RWPE1 (cell line): ENCODE measurements around the gene MAN1A2.
"Not testable (repeated sequence)": the region's sequence is repeated elsewhere in the genome, so short reads cannot be mapped to it uniquely, and the experiment has no call there.

Experiments used
- CTCF ChIA-PET: fragments of 350-600 bp; sonication (Branson Sonifier 250); formaldehyde crosslinking; extraction: SDS; loops from one replicate; lab custom pipeline; 2021; lab: Yijun Ruan, JAX
- POLR2A ChIA-PET: fragments of 400-600 bp; formaldehyde crosslinking; extraction: SDS; loops from one replicate; lab custom pipeline; 2020; ENCODE audit warnings: antibody characterized with exemption; ENCODE audit not compliant: low non-redundant PET; lab: Yijun Ruan, JAX
- DNase-seq: peaks from one replicate; pipeline ENCODE4 v3.0.0; 2012; ENCODE audit warnings: low spot score
- H3K27ac ChIP-seq: fragments of 450-650 bp; 2 replicates; pipeline ENCODE4 v1.5.1; 2017
- TF ChIP-seq, protein P1 (sequence below): fragments of 450-650 bp; conservative IDR thresholded peaks from 2 replicates; pipeline ENCODE4 v1.5.1; 2017; ENCODE audit warnings: low read depth, mild to moderate bottlenecking

The MAN1A2 gene

DNA sequence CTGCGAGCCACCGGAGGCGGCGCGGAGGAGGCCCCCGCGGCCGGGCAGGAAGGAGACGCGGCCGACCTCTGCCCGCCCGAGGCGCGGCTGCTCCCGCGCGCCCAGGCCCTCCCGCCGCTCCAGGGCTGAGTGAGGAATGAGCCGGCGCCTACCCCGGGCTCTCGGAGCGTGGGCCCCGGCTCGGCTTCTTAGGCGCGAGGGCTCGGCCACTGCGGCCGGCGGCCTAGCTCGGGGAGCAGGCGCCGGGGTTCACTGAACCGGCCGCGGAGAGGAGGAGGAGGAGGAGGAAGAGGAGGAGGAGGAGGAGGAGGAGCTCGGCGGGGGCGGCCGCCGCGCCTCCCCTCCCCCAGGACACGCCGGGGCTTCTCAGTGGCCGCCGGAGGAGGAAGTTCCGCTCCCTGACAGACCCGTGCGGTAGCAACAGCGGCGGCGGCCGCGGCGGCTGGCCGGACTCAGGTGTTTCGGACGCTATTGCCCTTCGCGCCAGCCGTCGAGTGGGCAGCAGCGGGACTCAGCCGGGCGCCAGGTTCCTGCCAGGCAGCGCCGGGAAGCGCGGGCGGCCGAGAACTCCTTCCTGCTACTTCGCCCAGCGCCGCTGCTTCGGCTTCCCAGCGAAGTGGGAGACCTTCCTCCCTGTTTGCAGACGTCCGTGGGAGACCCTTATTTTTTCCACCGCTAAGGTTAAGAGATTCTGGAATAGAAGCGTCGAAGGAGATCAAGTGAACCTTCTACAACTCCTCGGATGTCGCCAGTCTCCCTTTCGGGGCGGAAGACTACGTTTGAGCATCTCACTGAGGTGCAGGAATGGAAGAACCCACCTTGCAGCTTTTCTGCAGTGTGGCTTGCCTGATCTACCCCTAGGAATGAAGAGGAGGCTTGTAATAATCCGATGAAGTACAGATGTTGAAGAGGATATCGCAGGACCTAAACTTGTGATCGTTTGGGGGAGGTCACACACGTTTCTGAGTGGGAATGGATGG lies at the start of gene MAN1A2:
Gene MAN1A2 (plus strand): TSS at position 404 of the 980 bp plus-strand sequence. CDS start 735 bp downstream, outside the sequence.
- TF ChIP-seq, protein P1, sequence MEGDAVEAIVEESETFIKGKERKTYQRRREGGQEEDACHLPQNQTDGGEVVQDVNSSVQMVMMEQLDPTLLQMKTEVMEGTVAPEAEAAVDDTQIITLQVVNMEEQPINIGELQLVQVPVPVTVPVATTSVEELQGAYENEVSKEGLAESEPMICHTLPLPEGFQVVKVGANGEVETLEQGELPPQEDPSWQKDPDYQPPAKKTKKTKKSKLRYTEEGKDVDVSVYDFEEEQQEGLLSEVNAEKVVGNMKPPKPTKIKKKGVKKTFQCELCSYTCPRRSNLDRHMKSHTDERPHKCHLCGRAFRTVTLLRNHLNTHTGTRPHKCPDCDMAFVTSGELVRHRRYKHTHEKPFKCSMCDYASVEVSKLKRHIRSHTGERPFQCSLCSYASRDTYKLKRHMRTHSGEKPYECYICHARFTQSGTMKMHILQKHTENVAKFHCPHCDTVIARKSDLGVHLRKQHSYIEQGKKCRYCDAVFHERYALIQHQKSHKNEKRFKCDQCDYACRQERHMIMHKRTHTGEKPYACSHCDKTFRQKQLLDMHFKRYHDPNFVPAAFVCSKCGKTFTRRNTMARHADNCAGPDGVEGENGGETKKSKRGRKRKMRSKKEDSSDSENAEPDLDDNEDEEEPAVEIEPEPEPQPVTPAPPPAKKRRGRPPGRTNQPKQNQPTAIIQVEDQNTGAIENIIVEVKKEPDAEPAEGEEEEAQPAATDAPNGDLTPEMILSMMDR = no peak
- ChIA-PET CTCF (interaction anchor here (0.6 to 1.1 kb wide), 2 partner anchors 83 to 363 kb away, joined by 3 to 4 read pairs; no protein-coding TSS in a partner anchor), POLR2A (no interaction called here)
- H3K27ac ChIP-seq = peak within 1 kb of the TSS; percentile 96
- peak; percentile 42 for DNase-seq

DNA sequence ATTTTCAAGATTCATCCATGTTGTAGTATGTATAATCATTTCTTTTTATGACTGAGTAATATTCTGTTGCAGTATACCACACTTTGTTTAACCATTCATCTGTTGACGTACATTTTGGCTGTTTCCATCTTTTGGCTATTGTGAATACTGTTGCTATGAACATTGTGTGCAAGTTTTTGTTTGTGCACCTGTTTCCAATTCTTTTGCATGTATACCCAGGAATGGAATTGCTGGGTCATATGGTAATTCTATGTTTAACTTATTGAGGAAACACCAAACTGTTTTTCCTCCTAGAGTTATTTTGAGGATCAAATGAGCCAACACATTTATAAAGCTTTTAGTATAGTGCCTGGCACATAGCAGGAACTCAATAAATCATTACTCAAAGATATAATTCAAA lies 49.2 kb upstream of the MAN1A2 start:
- TF ChIP-seq, protein P1 = no peak
- ChIA-PET POLR2A (no interaction called here), CTCF (no interaction called here)
- DNase-seq = no peak
- H3K27ac ChIP-seq = no peak overlapping the region

DNA sequence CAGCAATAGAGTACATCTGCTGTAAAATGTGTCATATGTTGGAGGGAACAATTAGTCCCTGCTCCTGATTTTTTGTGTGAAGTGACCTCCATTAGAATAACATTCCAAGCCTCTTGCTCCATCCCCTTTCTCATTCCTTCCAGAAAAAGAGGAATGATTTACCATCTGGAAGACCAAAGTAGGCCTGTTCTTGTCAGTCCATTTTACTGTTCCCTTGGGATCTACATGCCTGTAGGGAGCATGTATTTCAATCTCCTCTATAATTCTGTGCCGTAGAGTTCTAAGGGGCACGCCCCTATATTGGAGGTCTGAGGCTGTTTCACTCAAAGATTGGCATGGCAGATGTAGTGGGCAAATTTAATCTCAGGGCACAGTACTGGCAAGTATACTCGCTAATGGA lies 48.8 kb upstream of the MAN1A2 start:
- H3K27ac ChIP-seq = no peak overlapping the region
- DNase-seq = no peak
- ChIA-PET POLR2A (no interaction called here), CTCF (no interaction called here)
- TF ChIP-seq, protein P1 = no peak

DNA sequence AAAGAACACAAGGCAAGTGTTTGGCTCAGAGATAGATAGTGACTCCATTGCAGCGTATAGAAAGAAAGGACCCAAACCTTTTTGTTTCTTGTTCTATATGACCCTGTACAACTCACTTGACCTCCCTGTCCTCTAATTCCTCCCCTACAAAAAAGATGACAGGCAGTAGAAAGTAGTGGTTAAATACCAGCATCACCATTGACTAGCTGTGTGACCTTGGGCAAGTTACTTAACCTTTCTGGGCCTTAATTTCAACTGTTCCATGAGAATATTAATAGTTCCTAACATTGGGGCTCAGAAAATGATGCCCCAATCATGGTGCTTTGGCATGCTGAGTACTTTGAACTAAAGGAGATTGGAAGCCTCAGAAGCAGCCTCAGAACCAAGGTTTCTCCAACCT lies 46.7 kb upstream of the MAN1A2 start:
- no peak overlapping the region for H3K27ac ChIP-seq
- TF ChIP-seq, protein P1 = no peak
- ChIA-PET CTCF (no interaction called here), POLR2A (no interaction called here)
- no peak for DNase-seq

DNA sequence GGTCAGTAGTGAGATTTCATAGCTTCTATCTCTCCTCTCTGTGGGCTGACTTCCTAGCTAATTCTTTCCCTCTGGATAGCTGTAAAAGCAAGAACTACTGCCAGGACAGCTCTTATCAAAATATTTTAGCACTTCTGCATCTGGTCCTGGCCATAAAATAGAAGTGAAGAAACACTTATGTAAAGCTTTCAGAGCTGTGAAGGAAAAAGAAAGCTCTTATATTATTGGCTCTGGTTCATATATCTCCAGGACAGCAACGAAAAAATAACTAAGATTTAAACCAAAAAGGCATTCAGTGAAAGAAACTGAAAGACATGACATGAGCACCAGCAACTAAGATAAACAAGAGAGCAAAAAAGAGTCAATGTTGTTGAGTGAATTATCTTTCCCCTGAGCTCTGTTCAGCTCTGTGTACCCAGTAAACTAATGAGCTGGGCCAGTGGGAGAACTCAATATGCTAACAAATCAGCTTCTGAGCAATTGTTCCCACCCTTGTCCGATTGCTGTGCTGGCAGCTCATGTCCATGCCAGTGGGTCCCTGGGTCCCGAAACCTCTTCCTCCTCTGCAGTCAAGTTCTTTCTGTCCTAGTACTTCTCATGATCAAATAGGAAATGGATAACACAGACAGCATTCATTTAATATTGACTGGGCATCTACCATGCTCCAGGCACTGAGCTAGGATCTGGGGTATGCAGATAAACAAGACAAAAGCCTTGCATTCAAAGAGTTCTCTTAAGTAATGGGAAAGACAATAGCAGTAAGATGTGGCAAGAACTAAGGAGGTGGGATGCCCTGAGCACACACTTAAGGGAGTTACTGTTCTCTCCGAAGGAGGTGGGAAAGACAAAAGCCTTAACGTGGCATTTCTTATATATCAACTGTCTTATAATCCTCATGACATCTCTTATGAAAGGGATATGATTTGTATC lies 45.3 kb upstream of the MAN1A2 start:
- no peak overlapping the region for H3K27ac ChIP-seq
- CTCF ChIA-PET = interaction anchor here (0.7 kb wide), 1 partner anchor 1089 kb away, joined by 3 read pairs; no protein-coding TSS in a partner anchor
- TF ChIP-seq, protein P1 = no peak
- no peak for DNase-seq
- POLR2A ChIA-PET = no interaction called here

DNA sequence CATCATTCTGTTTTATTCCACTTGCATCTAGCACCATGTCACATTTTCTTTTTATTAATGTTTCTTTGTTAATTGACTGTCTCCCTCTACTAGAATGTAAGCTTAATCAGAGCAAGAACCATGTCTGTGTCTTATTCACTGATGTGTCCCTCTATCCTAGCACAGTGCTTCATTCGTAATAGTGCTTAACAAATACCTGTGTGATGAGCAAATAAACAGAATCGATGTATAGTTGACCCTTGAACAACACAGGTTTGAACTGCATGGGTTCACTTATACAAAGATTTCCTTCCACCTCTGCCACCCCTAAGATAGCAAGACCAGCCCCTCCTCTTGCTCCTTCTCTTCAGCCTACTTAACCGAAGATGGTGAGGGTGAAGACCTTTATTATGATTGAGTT lies 42.9 kb upstream of the MAN1A2 start:
- no peak overlapping the region for H3K27ac ChIP-seq
- TF ChIP-seq, protein P1 = no peak
- DNase-seq = no peak
- CTCF ChIA-PET = no interaction called here
- POLR2A ChIA-PET = no interaction called here

DNA sequence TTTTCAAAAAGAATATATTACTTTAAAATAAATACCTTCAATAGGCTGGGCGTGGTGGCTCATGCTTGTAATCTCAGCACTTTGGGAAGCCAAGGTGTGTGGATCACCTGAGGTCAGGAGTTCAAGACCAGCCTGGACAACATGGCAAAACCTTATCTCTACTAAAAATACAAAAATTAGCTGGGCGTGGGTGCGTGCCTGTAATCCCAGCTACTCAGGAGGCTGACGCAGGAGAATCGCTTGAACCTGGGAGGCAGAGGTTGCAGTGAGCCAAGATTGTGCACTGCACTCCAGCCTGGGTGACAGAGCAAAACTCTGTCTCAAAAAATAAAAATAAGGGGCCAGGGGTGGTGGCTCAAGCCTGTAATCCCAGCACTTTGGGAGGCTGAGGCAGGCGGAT lies 41.2 kb upstream of the MAN1A2 start:
- H3K27ac ChIP-seq, POLR2A ChIA-PET, CTCF ChIA-PET, DNase-seq: not testable (repeated sequence)
